Urinary bladder (tissue), 4 donors: ENCODE data around the gene SUGCT. TPM values are rescaled to one million over a fixed set of nuclear protein-coding genes. Genes with fewer than 3 reads are reported as not detected.

Source experiments
- DNase-seq: peaks from one replicate; pipeline ENCODE4 v3.0.0-alpha.2; 2015; ENCODE audit errors: extremely low spot score
- H3K27ac ChIP-seq: one replicate; pipeline ENCODE4 v1.5.1; 2013; ENCODE audit warnings: low read depth, mild to moderate bottlenecking, moderate library complexity
- H3K36me3 ChIP-seq: one replicate; pipeline ENCODE4 v1.6.1; 2013; ENCODE audit warnings: mild to moderate bottlenecking, moderate library complexity; ENCODE audit not compliant: insufficient read depth
- H3K4me1 ChIP-seq: one replicate; pipeline ENCODE4 v1.6.1; 2013; ENCODE audit warnings: mild to moderate bottlenecking, moderate library complexity; ENCODE audit not compliant: insufficient read depth
- H3K4me3 ChIP-seq: one replicate; pipeline ENCODE4 v1.5.1; 2013; ENCODE audit warnings: low read depth, low read length
- WGBS: extraction: QIAGEN DNeasy Blood & Tissue Kit; methylation state at CpG from one replicate; pipeline ENCODE4 v1.1.7; 2013; 5-methylcytosine and 5-hydroxymethylcytosine counted together
- polyA plus RNA-seq: library from polyadenylated mRNA; stranded (reverse); fragments of 200-250 nt; gene quantifications from one replicate; pipeline ENCODE4 v1.2.3, GENCODE V29; 2013
- total RNA-seq: library from RNA; depleted of rRNA; stranded (reverse); fragments of >200 nt; gene quantifications from one replicate; pipeline ENCODE4 v1.2.3, GENCODE V29; 2014
- donor health status: healthy with polysubstance abuse.
- donor health status: healthy.

SUGCT gene
- total and polyA plus RNA-seq, 2 donors: 3.3 to 8.3 TPM

- no peak for DNase-seq
- H3K4me1 ChIP-seq: no peaks in the 10 kb centered on the region
- 96% methylated on average over 6 of the region's 6 CpGs for WGBS
- H3K36me3 ChIP-seq: no peaks in the 10 kb centered on the region
- H3K4me3 ChIP-seq: no peak overlapping the region
- H3K27ac ChIP-seq: no peak overlapping the region
These were observed 576.9 kb downstream of the SUGCT start for GRCh38 chr7:40711706-40712105.

- DNase-seq: no peak
These were observed 579.7 kb downstream of the SUGCT start for GRCh38 chr7:40714363-40715052.

DNA sequence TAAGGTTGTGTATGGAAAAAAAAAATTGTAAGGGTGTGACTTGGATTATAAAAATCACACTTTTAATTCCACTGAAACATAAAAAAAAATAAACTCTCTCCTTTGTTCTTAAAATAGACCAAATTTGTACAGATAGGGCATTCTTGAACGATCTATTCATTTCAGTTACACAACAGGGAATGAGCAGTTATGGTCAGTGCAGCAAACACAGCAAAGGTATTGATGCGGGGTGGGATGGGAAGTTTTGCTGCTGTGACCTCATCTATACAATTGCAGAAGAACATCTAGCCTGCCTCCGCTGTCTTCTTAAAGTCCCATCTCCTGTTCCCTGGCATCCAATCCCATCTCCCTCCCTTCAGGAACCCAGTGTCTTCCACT is 580.2 kb downstream of the SUGCT start:
- H3K4me1 ChIP-seq: no peaks in the 10 kb centered on the region
- WGBS: 72% methylated on average over 3 of the region's 3 CpGs
- H3K36me3 ChIP-seq: no peaks in the 10 kb centered on the region
- H3K4me3 ChIP-seq: no peak overlapping the region
- no peak for DNase-seq
- H3K27ac ChIP-seq: no peak overlapping the region

More at GRCh38 chr7:40714363-40715052, 579.7 kb downstream of the SUGCT start:
- no peak overlapping the region for H3K4me3 ChIP-seq
- 74% methylated on average over 2 of the region's 2 CpGs for WGBS
- H3K27ac ChIP-seq: no peak overlapping the region
- H3K4me1 ChIP-seq: no peaks in the 10 kb centered on the region
- no peaks in the 10 kb centered on the region for H3K36me3 ChIP-seq

- Histone ChIP-seq H3K27ac (no peak overlapping the region), H3K4me3 (no peak overlapping the region), H3K4me1 (no peaks in the 10 kb centered on the region), H3K36me3 (no peaks in the 10 kb centered on the region)
- no peak for DNase-seq
These were observed 581.2 kb downstream of the SUGCT start for GRCh38 chr7:40716052-40716451.

DNA sequence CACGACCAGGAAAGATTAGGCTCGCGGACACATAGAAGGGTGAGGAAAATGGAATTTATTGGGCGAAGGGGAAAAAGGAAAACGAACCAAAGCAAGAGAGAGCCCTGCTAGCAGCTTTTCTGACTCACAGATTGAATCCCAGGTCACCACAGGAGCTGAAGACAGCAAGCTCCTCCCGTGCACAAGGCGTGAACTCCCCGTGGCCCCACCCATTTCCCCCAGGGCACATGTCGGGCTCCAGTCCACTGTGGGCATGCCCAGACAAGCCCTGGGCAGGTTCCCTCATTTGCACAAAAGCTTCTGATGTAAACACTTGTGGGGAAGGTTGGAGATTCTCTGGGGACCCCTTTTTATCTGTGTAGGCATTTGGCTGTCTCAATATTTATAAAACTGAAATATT is 582.4 kb downstream of the SUGCT start:
- peak; percentile 8 for DNase-seq
- Histone ChIP-seq H3K36me3 (no peaks in the 10 kb centered on the region), H3K4me3 (no peak overlapping the region), H3K27ac (no peak overlapping the region), H3K4me1 (no peaks in the 10 kb centered on the region)
- WGBS: 27% methylated on average over 9 of the region's 9 CpGs

- Histone ChIP-seq H3K27ac (no peak overlapping the region), H3K4me1 (no peaks in the 10 kb centered on the region), H3K36me3 (no peaks in the 10 kb centered on the region), H3K4me3 (no peak overlapping the region)
- WGBS: 93% methylated on average over 1 of the region's 1 CpG
- DNase-seq: no peak
These were observed 585.6 kb downstream of the SUGCT start for GRCh38 chr7:40720416-40720815.

DNA sequence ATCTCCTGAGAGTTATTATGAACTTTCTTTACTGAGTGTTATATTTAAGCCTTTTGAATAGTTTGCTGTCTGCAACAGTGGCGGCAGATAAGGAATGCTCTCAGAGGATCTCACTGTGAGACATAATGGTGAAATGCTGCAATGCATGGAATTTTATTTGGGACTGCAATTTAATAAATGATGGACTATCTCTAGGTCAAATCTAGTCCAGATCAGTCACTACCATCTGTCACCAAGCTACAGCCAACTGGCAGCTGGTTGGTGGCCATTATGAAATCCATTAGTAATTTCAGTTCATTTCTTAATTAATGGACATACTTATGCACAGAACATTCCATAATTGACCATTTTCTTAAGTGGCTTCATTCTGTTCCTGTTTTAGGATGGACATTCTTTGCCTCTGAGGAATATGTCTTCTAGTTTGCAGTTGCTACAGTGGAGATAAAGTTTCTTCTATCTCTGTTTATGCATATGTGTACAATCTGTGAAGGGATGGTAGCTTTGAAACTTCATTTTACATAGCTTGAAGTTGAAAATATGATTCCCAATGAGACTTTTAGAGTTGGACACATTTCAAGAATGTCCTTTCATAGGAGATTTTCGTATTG is 586.6 kb downstream of the SUGCT start:
- Histone ChIP-seq H3K4me1 (no peaks in the 10 kb centered on the region), H3K27ac (no peak overlapping the region), H3K4me3 (no peak overlapping the region), H3K36me3 (no peaks in the 10 kb centered on the region)
- 85% methylated on average over 2 of the region's 2 CpGs for WGBS
- DNase-seq: no peak

DNA sequence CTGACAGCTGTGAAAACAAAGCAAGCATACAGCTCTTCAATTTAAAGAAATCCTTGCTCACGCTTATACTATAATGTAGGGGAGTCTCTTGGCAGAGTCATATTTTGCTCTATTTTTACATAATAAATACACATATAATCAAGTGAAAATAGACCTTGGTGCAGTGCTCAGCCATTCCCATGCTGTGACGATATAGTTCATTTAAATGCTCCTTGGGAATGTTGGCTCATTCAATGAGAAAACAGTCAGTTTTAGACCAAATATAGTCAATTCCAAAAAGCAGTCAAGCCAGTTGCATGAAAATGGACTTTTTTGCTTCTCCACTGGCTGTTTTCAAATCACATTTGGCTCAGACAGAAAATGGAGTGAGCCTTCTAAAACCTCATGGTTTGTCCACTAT is 587.4 kb downstream of the SUGCT start:
- Histone ChIP-seq H3K4me1 (no peaks in the 10 kb centered on the region), H3K36me3 (no peaks in the 10 kb centered on the region), H3K4me3 (no peak overlapping the region), H3K27ac (no peak overlapping the region)
- DNase-seq: no peak
- WGBS: 91% methylated on average over 2 of the region's 2 CpGs

DNA sequence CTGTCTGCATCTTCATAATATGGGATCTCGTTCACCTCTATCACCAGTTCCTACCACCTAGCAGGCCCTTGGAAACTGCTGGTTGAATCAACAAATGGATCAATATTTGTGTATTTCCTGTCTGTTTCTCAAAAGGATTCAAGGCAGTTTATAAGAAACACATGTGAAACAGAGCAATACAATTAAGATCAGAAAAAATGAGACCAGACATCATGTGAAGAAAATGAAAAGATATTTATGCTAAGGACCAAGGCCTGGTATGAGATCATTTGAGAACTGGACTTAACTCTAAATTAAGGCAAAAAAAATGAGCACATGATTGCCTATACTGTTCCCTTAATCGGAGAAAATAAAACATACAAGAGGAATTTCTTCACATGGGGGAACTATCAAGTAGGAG is 589.0 kb downstream of the SUGCT start:
- no peaks in the 10 kb centered on the region for H3K4me1 ChIP-seq
- 95% methylated on average over 2 of the region's 2 CpGs for WGBS
- H3K27ac ChIP-seq: no peak overlapping the region
- H3K36me3 ChIP-seq: no peaks in the 10 kb centered on the region
- no peak overlapping the region for H3K4me3 ChIP-seq
- DNase-seq: no peak

- no peak overlapping the region for H3K27ac ChIP-seq
- DNase-seq: no peak
- no peak overlapping the region for H3K4me3 ChIP-seq
- no peaks in the 10 kb centered on the region for H3K36me3 ChIP-seq
- WGBS: 93% methylated on average over 9 of the region's 9 CpGs
- H3K4me1 ChIP-seq: no peaks in the 10 kb centered on the region
These were observed 591.8 kb downstream of the SUGCT start for GRCh38 chr7:40726559-40726958.

DNA sequence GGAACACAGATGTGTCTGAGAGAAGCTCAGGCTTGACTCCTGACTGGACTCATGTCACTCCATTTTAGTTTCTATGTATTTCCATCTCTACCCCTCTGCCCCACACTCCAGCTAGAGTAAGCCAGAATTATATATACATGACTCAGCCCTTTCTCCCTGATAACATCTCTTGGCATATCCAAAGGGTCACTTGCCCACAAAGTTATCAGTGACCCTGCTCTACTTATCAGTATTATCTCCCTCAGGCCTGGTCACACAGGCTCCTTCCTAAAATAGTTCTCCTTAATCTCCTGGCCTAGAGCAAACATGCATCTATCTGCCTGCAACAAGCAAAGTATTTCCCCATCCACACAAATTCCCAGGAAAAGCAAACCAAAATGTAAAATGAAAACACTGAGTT is 598.3 kb downstream of the SUGCT start:
- no peak for DNase-seq
- no peak overlapping the region for H3K4me3 ChIP-seq
- no peaks in the 10 kb centered on the region for H3K4me1 ChIP-seq
- no peak overlapping the region for H3K27ac ChIP-seq
- H3K36me3 ChIP-seq: no peaks in the 10 kb centered on the region

DNA sequence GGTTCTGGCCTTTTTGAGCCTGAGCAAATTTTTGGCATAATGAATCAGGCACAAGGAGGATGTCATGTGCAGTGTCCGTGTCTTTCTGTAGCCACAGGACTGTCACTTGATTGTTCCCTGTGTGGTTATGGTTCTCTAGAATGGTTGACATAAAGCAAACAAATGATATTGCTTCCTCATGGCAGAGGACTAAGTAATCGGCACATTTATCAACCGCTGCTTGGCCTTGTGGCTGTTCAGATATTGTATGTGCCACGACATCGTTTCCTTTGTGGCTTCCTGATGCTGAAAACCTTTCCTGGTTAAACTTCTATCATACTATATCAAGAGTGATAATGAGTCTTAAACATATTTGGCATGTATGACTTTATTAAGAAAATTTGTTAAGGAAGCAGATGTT is 598.8 kb downstream of the SUGCT start:
- H3K4me1 ChIP-seq: no peaks in the 10 kb centered on the region
- H3K27ac ChIP-seq: no peak overlapping the region
- H3K36me3 ChIP-seq: no peaks in the 10 kb centered on the region
- no peak overlapping the region for H3K4me3 ChIP-seq
- DNase-seq: no peak
- WGBS: 62% methylated on average over 5 of the region's 5 CpGs

DNA sequence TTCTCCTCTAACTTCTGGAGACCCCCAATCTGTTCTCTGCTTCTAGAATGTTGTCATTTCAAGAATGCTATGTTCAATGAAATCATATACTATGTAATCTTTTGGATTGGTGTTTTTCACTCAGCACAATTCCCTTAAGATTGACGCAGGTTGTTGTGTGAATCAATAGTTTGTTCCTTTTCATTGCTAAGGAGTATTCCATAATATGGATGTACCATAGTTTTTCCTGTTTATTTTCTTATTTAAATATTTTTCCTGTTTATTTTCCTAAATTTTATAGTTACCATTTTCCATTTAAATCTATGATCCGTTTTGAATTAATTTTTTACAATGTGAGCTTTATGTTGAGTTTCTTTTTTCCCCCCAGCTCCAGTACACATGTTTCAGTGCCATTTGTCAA is 604.5 kb downstream of the SUGCT start:
- no peaks in the 10 kb centered on the region for H3K4me1 ChIP-seq
- 97% methylated on average over 2 of the region's 2 CpGs for WGBS
- H3K4me3 ChIP-seq: no peak overlapping the region
- H3K27ac ChIP-seq: no peak overlapping the region
- DNase-seq: no peak
- H3K36me3 ChIP-seq: no peaks in the 10 kb centered on the region

DNA sequence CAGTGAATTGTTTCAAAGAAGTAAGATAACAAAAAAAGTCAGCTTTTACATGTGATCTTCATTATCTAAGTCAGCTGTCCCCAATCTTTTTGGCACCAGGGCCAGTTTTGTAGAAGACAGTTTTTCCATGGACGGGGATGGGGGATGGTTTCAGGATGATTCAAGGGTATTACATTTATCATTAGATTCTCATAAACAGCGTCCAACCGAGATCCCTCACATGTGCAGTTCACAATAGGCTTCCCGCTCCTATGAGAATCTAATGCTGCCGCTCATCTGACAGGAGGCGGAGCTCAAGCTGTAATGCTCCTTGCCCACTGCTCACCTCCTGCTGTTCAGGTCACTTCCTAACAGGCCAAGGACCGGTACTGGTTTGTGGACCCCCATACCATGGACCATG is 607.5 kb downstream of the SUGCT start:
- Histone ChIP-seq H3K27ac (no peak overlapping the region), H3K4me1 (no peaks in the 10 kb centered on the region), H3K4me3 (no peak overlapping the region), H3K36me3 (no peaks in the 10 kb centered on the region)
- no peak for DNase-seq
- WGBS: 83% methylated on average over 7 of the region's 7 CpGs
